ENCODE results near the gene SPATA9. TPM values are rescaled to one million over a fixed set of nuclear protein-coding genes. Genes with fewer than 3 reads are reported as not detected.
A peak's percentile ranks its signal among the peaks of the same experiment; 100 is the strongest.
"Not testable (repeated sequence)": the region's sequence is repeated elsewhere in the genome, so short reads cannot be mapped to it uniquely, and the experiment has no call there.

Gene SPATA9
- total and polyA plus RNA-seq, 9 of the 15 experiments (the other 6 are each of a cell fraction or from before 2014, with no cell fraction given), result 0.16 to 5.5 (median 0.39) TPM; not detected in 3

- TF ChIP-seq ZBTB17 (CRISPR knock-in tag; IDR thresholded peaks at IDR 0.05) (peak; percentile 96), ZBTB34 (CRISPR knock-in tag; IDR thresholded peaks at IDR 0.05) (peak; percentile 77; the same call in 1 of the 2 replicates), ARID3B (CRISPR knock-in tag; IDR thresholded peaks at IDR 0.05; ENCODE audit: borderline replicate concordance) (peak; percentile 95; the same call in 1 of the 2 replicates), NR2C2 (tag; IDR thresholded peaks at IDR 0.05) (peak; percentile 72), ZNF644 (tag; IDR thresholded peaks at IDR 0.05; ENCODE audit: low read depth) (peak; percentile 97), PYGO2 (tag; IDR thresholded peaks at IDR 0.05) (peak; percentile 95), ZNF764 (CRISPR knock-in tag; IDR thresholded peaks at IDR 0.05; ENCODE audit: low read depth) (peak; percentile 14; the same call in 1 of the 2 replicates), DMBX1 (CRISPR knock-in tag; IDR thresholded peaks at IDR 0.05; ENCODE audit: borderline replicate concordance) (peak; percentile 99), ZNF668 (CRISPR knock-in tag; IDR thresholded peaks at IDR 0.05) (peak; percentile 94), NCOR1 (IDR thresholded peaks at IDR 0.05) (peak; percentile 45; the same call in 1 of the 2 replicates), BCL6 (CRISPR knock-in tag; IDR thresholded peaks at IDR 0.05) (peak; percentile 95), CREB3 (tag; conservative IDR thresholded peaks at IDR 0.05; ENCODE audit: low read depth) (peak; percentile 99), GMEB1 (CRISPR knock-in tag; IDR thresholded peaks at IDR 0.05) (peak; percentile 79), TCFL5 (CRISPR knock-in tag; conservative IDR thresholded peaks at IDR 0.05) (peak; percentile 95), HDAC8 (tag; IDR thresholded peaks at IDR 0.05) (peak; percentile 95), ZNF699 (CRISPR knock-in tag; IDR thresholded peaks at IDR 0.05; ENCODE audit: insufficient replicate concordance) (peak; percentile 81), TEAD4 (IDR thresholded peaks at IDR 0.05; ENCODE audit: low read length) (peak; percentile 67), ZNF57 (CRISPR knock-in tag; IDR thresholded peaks at IDR 0.05) (0 out of 2 replicates have a peak, but pooled peaks have one; percentile 85), EP300 (IDR thresholded peaks at IDR 0.05; ENCODE audit: low read length) (peak; percentile 44; the same call in 1 of the 2 replicates), ZNF197 (CRISPR knock-in tag; IDR thresholded peaks at IDR 0.05; ENCODE audit: low read depth) (peak; percentile 96), ZNF589 (CRISPR knock-in tag; IDR thresholded peaks at IDR 0.05; ENCODE audit: low read depth) (peak; percentile 87)
- TF ChIP-seq NR2C2 (CRISPR knock-in tag; IDR thresholded peaks at IDR 0.05); TEAD4 (CRISPR knock-in tag; IDR thresholded peaks at IDR 0.05; ENCODE audit: borderline replicate concordance): not testable (repeated sequence)
Measured at GRCh38 chr5:95707534-95708188, 24.9 kb upstream of the SPATA9 start (continued).
